ENCODE data around the gene NTNG1.

DNA sequence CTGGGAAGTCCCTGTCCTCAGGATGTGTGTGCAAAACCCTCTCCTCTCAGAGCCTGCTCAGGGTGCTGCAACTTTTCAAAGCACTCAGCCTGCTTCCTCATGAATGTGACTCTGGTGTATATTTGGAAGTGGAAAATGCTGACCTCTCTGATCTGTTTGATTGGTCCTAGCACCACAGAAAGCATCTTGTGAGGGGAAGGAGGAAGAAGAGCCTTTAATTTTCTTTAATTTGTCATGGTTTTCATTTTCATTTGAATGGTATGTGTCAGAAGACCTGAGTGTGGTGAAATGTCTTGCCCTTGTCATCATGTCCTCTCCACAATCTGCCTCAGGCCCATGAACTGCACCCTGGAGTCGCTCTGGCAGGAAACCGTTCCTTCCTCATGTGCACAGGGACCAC is 383.5 kb downstream of the NTNG1 start:
- TF ChIP-seq CHD1 (IDR thresholded peaks at IDR 0.05; ENCODE audit: low read depth, low read length): no peak
- TF ChIP-seq, protein P1, sequence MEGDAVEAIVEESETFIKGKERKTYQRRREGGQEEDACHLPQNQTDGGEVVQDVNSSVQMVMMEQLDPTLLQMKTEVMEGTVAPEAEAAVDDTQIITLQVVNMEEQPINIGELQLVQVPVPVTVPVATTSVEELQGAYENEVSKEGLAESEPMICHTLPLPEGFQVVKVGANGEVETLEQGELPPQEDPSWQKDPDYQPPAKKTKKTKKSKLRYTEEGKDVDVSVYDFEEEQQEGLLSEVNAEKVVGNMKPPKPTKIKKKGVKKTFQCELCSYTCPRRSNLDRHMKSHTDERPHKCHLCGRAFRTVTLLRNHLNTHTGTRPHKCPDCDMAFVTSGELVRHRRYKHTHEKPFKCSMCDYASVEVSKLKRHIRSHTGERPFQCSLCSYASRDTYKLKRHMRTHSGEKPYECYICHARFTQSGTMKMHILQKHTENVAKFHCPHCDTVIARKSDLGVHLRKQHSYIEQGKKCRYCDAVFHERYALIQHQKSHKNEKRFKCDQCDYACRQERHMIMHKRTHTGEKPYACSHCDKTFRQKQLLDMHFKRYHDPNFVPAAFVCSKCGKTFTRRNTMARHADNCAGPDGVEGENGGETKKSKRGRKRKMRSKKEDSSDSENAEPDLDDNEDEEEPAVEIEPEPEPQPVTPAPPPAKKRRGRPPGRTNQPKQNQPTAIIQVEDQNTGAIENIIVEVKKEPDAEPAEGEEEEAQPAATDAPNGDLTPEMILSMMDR (IDR thresholded peaks at IDR 0.05 in 2 of 3, conservative IDR thresholded peaks at IDR 0.05 in 1 of 3; ENCODE audit: control insufficient read depth in 2 of 3, extremely low read depth in 1 of 3, insufficient read depth in 1 of 3, low read depth in 3 of 3, low read length in 3 of 3): no peak
- TF ChIP-seq POLR2A (IDR thresholded peaks at IDR 0.05; ENCODE audit: low read depth, low read length): no peak
